H9 (cell line): ENCODE results near the gene NLRP13. TPM values are rescaled to one million over a fixed set of nuclear protein-coding genes. Genes with fewer than 3 reads are reported as not detected.

ENCODE experiments used
- DNase-seq: peaks from one replicate; pipeline ENCODE4 v3.0.0-alpha.2; 2017
- H2AFZ ChIP-seq: one replicate; pipeline ENCODE4 v1.6.1; 2013; ENCODE audit warnings: mild to moderate bottlenecking, low read length, control low read depth, moderate library complexity
- H2AK5ac ChIP-seq: 2 replicates; pipeline ENCODE4 v1.6.1; 2013; ENCODE audit warnings: low read length, control low read depth, mixed read lengths; ENCODE audit not compliant: insufficient read length
- H2BK120ac ChIP-seq: one replicate; pipeline ENCODE4 v1.6.1; 2013; ENCODE audit warnings: low read depth, mild to moderate bottlenecking, low read length, control low read depth, inconsistent platforms; ENCODE audit not compliant: poor library complexity, severe bottlenecking
- H2BK12ac ChIP-seq: 2 replicates; pipeline ENCODE4 v1.6.1; 2013; ENCODE audit warnings: low read length, control low read depth, mixed read lengths, low read depth; ENCODE audit not compliant: insufficient read length
- H2BK15ac ChIP-seq: 2 replicates; pipeline ENCODE4 v1.6.1; 2013; ENCODE audit warnings: low read depth, low read length, control low read depth
- H2BK20ac ChIP-seq: one replicate; pipeline ENCODE4 v1.6.1; 2013; ENCODE audit warnings: low read depth, mild to moderate bottlenecking, low read length, control low read depth, inconsistent platforms; ENCODE audit not compliant: poor library complexity, severe bottlenecking
- H2BK5ac ChIP-seq: 2 replicates; pipeline ENCODE4 v1.6.1; 2013; ENCODE audit warnings: low read length, control low read depth, mixed read lengths; ENCODE audit not compliant: insufficient read length
- H3K14ac ChIP-seq: 2 replicates; pipeline ENCODE4 v1.6.1; 2013; ENCODE audit warnings: low read length, control low read depth; ENCODE audit not compliant: insufficient read depth
- H3K18ac ChIP-seq: 2 replicates; pipeline ENCODE4 v1.6.1; 2013; ENCODE audit warnings: low read depth, mild to moderate bottlenecking, mixed read lengths, low read length, control low read depth; ENCODE audit not compliant: insufficient read length
- H3K23ac ChIP-seq: 2 replicates; pipeline ENCODE4 v1.6.1; 2013; ENCODE audit warnings: low read length, control low read depth, mixed read lengths, low read depth; ENCODE audit not compliant: insufficient read length
- H3K23me2 ChIP-seq: 2 replicates; pipeline ENCODE4 v1.6.1; 2013; ENCODE audit warnings: low read depth, mild to moderate bottlenecking, mixed read lengths, low read length, control low read depth; ENCODE audit not compliant: insufficient read length, poor library complexity, severe bottlenecking
- H3K27ac ChIP-seq: 2 replicates; pipeline ENCODE4 v1.5.1; 2013; ENCODE audit warnings: low read length, control low read depth, mixed read lengths, low read depth; ENCODE audit not compliant: insufficient read length
- H3K27me3 ChIP-seq: 2 replicates; pipeline ENCODE4 v1.6.1; 2013; ENCODE audit warnings: low read length, control low read depth, inconsistent platforms; ENCODE audit not compliant: insufficient read depth
- H3K4ac ChIP-seq: 2 replicates; pipeline ENCODE4 v1.6.1; 2013; ENCODE audit warnings: low read depth, mild to moderate bottlenecking, control low read depth, inconsistent platforms, low read length, moderate library complexity
- H3K4me1 ChIP-seq: 2 replicates; pipeline ENCODE4 v1.6.1; 2013; ENCODE audit warnings: low read length, control low read depth, inconsistent platforms; ENCODE audit not compliant: insufficient read depth
- H3K4me2 ChIP-seq: 2 replicates; pipeline ENCODE4 v1.6.1; 2013; ENCODE audit warnings: low read length, control low read depth, mixed read lengths; ENCODE audit not compliant: insufficient read length, insufficient read depth
- H3K56ac ChIP-seq: 2 replicates; pipeline ENCODE4 v1.6.1; 2013; ENCODE audit warnings: low read depth, mild to moderate bottlenecking, mixed read lengths, low read length, control low read depth; ENCODE audit not compliant: insufficient read length
- H3K79me1 ChIP-seq: 2 replicates; pipeline ENCODE4 v1.6.1; 2013; ENCODE audit warnings: low read depth, mild to moderate bottlenecking, moderate library complexity, low read length, control low read depth, inconsistent platforms; ENCODE audit not compliant: insufficient read depth, poor library complexity, severe bottlenecking
- H3K79me2 ChIP-seq: 2 replicates; pipeline ENCODE4 v1.6.1; 2013; ENCODE audit warnings: low read length, control low read depth, inconsistent platforms; ENCODE audit not compliant: insufficient read depth
- H3K9ac ChIP-seq: 2 replicates; pipeline ENCODE4 v1.6.1; 2013; ENCODE audit warnings: low read length, control low read depth, mixed read lengths; ENCODE audit not compliant: insufficient read length; ENCODE audit errors: extremely low read depth
- H3K9me3 ChIP-seq: one replicate; pipeline ENCODE4 v1.6.1; 2013; ENCODE audit warnings: low read depth, low read length, inconsistent platforms; ENCODE audit not compliant: control insufficient read depth
- H3T11ph ChIP-seq: one replicate; pipeline ENCODE4 v1.6.1; 2013; ENCODE audit warnings: mild to moderate bottlenecking, low read length, control low read depth, inconsistent platforms
- H4K20me1 ChIP-seq: one replicate; pipeline ENCODE4 v1.6.1; 2013; ENCODE audit not compliant: control insufficient read depth, insufficient read length, insufficient read depth
- H4K5ac ChIP-seq: 2 replicates; pipeline ENCODE4 v1.6.1; 2013; ENCODE audit warnings: low read depth, mild to moderate bottlenecking, mixed read lengths, low read length, control low read depth; ENCODE audit not compliant: insufficient read length
- H4K8ac ChIP-seq: replicated peaks from 2 replicates; pipeline ENCODE4 v1.6.1; 2013; ENCODE audit warnings: low read length, control low read depth, mixed read lengths, low read depth; ENCODE audit not compliant: insufficient read length
- H4K91ac ChIP-seq: 2 replicates; pipeline ENCODE4 v1.6.1; 2013; ENCODE audit warnings: low read depth, mild to moderate bottlenecking, moderate library complexity, mixed read lengths, low read length, control low read depth; ENCODE audit not compliant: insufficient read length
- H3K27ac Mint-ChIP-seq, 3 experiments: 2 replicates in 2 of 3; 3 replicates in 1 of 3; pipeline ENCODE4 v1.8.0; 2020 to 2021; ENCODE audit warnings: mixed read lengths in 3 of 3, mild to moderate bottlenecking in 1 of 3, moderate library complexity in 1 of 3
- H3K27me3 Mint-ChIP-seq: 2 replicates; pipeline ENCODE4 v1.8.0; 2021; ENCODE audit warnings: low read depth, mild to moderate bottlenecking, moderate library complexity, mixed read lengths
- H3K36me3 Mint-ChIP-seq, 3 experiments: 2 replicates in 2 of 3; 3 replicates in 1 of 3; pipeline ENCODE4 v1.8.0; 2020 to 2021; ENCODE audit warnings: low read depth in 3 of 3, mixed read lengths in 3 of 3; ENCODE audit not compliant: insufficient read depth in 1 of 3
- H3K4me1 Mint-ChIP-seq, 2 experiments: 2 replicates each; pipeline ENCODE4 v1.8.0; 2020; ENCODE audit warnings: mixed read lengths in 2 of 2
- H3K4me3 Mint-ChIP-seq, 2 experiments: 2 replicates in 1 of 2; 3 replicates in 1 of 2; pipeline ENCODE4 v1.8.0; 2020 to 2021; ENCODE audit warnings: mild to moderate bottlenecking in 2 of 2, mixed read lengths in 2 of 2, moderate library complexity in 1 of 2
- H3K9me3 Mint-ChIP-seq, 2 experiments: 2 replicates in 1 of 2; 3 replicates in 1 of 2; pipeline ENCODE4 v1.8.0; 2020; ENCODE audit warnings: mild to moderate bottlenecking in 2 of 2, mixed read lengths in 2 of 2, moderate library complexity in 1 of 2
- WGBS: extraction: QIAGEN DNeasy Blood & Tissue Kit; methylation state at CpG from one replicate; pipeline ENCODE4 v1.1.7; 2013; ENCODE audit warnings: missing lambda C conversion rate, low lambda C conversion rate, mixed read lengths; ENCODE audit not compliant: insufficient read length; ENCODE audit errors: extremely low coverage; 5-methylcytosine and 5-hydroxymethylcytosine counted together
- total RNA-seq: library from RNA; stranded (reverse); gene quantifications from 2 replicates; pipeline ENCODE4 v1.2.1, GENCODE V29; 2021
- TF ChIP-seq, protein P1 (sequence below): fragments of 200-600 bp; sonication (generic); conservative IDR thresholded peaks from 3 replicates; pipeline ENCODE4 v1.8.0; 2021; ENCODE audit warnings: antibody characterized with exemption, mild to moderate bottlenecking

NLRP13 gene
- total RNA-seq, 1 experiment from 2014 or later, result not detected

- no peak for DNase-seq
- no peaks in the 10 kb centered on the region for H3K79me2 ChIP-seq
- no peak within 1 kb of the TSS for H3K27ac ChIP-seq
- no peak within 1 kb of the TSS for H2BK20ac ChIP-seq
- H3K4me3 Mint-ChIP-seq, result no peak within 1 kb of the TSS
- H4K5ac ChIP-seq, result no peak within 1 kb of the TSS
- H4K91ac ChIP-seq, result no peak within 1 kb of the TSS
- no peak within 1 kb of the TSS for H3K56ac ChIP-seq
- H3K4ac ChIP-seq, result no peak within 1 kb of the TSS
- WGBS, result no CpG with 5 or more reads among the region's 8 CpGs
- H3K27me3 Mint-ChIP-seq, result peaks cover 2% of the 10 kb centered on the region
- no peak within 1 kb of the TSS for H2BK5ac ChIP-seq
- no peak within 1 kb of the TSS for H2AK5ac ChIP-seq
- H3K4me2 ChIP-seq, result no peak within 1 kb of the TSS
- no peak within 1 kb of the TSS for H3K27ac Mint-ChIP-seq
- no peaks in the 10 kb centered on the region for H4K20me1 ChIP-seq
- H3K9me3 Mint-ChIP-seq, result peaks cover 85 to 92% of the 10 kb centered on the region in 2 experiments
- no peak within 1 kb of the TSS for H2AFZ ChIP-seq
- H3K27me3 ChIP-seq, result no peaks in the 10 kb centered on the region
- TF ChIP-seq, protein P1, sequence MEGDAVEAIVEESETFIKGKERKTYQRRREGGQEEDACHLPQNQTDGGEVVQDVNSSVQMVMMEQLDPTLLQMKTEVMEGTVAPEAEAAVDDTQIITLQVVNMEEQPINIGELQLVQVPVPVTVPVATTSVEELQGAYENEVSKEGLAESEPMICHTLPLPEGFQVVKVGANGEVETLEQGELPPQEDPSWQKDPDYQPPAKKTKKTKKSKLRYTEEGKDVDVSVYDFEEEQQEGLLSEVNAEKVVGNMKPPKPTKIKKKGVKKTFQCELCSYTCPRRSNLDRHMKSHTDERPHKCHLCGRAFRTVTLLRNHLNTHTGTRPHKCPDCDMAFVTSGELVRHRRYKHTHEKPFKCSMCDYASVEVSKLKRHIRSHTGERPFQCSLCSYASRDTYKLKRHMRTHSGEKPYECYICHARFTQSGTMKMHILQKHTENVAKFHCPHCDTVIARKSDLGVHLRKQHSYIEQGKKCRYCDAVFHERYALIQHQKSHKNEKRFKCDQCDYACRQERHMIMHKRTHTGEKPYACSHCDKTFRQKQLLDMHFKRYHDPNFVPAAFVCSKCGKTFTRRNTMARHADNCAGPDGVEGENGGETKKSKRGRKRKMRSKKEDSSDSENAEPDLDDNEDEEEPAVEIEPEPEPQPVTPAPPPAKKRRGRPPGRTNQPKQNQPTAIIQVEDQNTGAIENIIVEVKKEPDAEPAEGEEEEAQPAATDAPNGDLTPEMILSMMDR, result no peak
- no peak within 1 kb of the TSS for H2BK12ac ChIP-seq
- H3T11ph ChIP-seq, result no peak within 1 kb of the TSS
- no peak within 1 kb of the TSS for H3K23ac ChIP-seq
- no peak within 1 kb of the TSS for H3K18ac ChIP-seq
- H3K4me1 Mint-ChIP-seq, result no peaks in the 10 kb centered on the region
- H3K36me3 Mint-ChIP-seq, result peaks cover 12 to 40% (median 13%) of the 10 kb centered on the region in 3 experiments; a peak in 6 of 7 replicates
- H3K79me1 ChIP-seq, result no peaks in the 10 kb centered on the region
- H3K9ac ChIP-seq, result no peak within 1 kb of the TSS
- H2BK15ac ChIP-seq, result no peak within 1 kb of the TSS
- H2BK120ac ChIP-seq, result no peak within 1 kb of the TSS
- H3K9me3 ChIP-seq, result peaks cover 70% of the 10 kb centered on the region
- H3K14ac ChIP-seq, result no peak within 1 kb of the TSS
- no peaks in the 10 kb centered on the region for H3K4me1 ChIP-seq
- H3K23me2 ChIP-seq, result no peaks in the 10 kb centered on the region
- no peak within 1 kb of the TSS for H4K8ac ChIP-seq
Observed at GRCh38 chr19:55947532-55947931, 15.4 kb upstream of the NLRP13 start, which contains the start of gene NLRP8. TSS of gene NLRP8 (plus strand) at chr19:55947832.
